Measurements from ENCODE around the gene VAV1. TPM values are rescaled to one million over a fixed set of nuclear protein-coding genes. Genes with fewer than 3 reads are reported as not detected.

VAV1 gene
- total RNA-seq, 1 experiment from 2014 or later: 0.83 TPM

GRCh38 chr19:6752256-6753177, 20.0 kb upstream of the VAV1 start (continued):
- TF ChIP-seq FOXP4 (CRISPR knock-in tag; IDR thresholded peaks at IDR 0.05) (peak; percentile 7; the same call in 1 of the 2 replicates), ZNF532 (CRISPR knock-in tag; IDR thresholded peaks at IDR 0.05; ENCODE audit: borderline replicate concordance) (no peak), USF1 (CRISPR knock-in tag; IDR thresholded peaks at IDR 0.05) (peak; percentile 78; the same call in 1 of the 2 replicates)

- Mint-ChIP-seq H3K4me1 (peaks cover 5% of the 10 kb centered on the region; the same call in 1 of the 2 replicates), H3K36me3 (peaks cover 34% of the 10 kb centered on the region), H3K4me3 (peak overlapping the region; percentile 80), H3K9me3 (no peaks in the 10 kb centered on the region), H3K27me3 (ENCODE audit: low read depth) (no peaks in the 10 kb centered on the region), H3K27ac (peak overlapping the region; percentile 98)
- DNase-seq (ENCODE audit: low spot score) (peak; percentile 99), ATAC-seq (peak; percentile 93)
- CTCF ChIA-PET: interaction anchor here (0.6 to 3.4 kb wide), 12 partner anchors 10 to 237 kb away, joined by 3 to 31 read pairs (median 5); partner anchors contain the start of genes GPR108, SH2D3A, TNFSF9 and VAV1
- POLR2A ChIA-PET: interaction anchor here (1.7 to 3.3 kb wide), 5 partner anchors 10 to 277 kb away, joined by 6 to 40 read pairs (median 8); partner anchors contain the start of genes GPR108, SH2D3A and TRIP10
- TF ChIP-seq E2F1 (CRISPR knock-in tag; IDR thresholded peaks at IDR 0.05) (0 out of 2 replicates have a peak, but pooled peaks have one; percentile 45), SP1 (CRISPR knock-in tag; conservative IDR thresholded peaks at IDR 0.05) (peak; percentile 82), E2F4 (CRISPR knock-in tag; IDR thresholded peaks at IDR 0.05; ENCODE audit: borderline replicate concordance, low read depth) (no peak), ARID4B (CRISPR knock-in tag; IDR thresholded peaks at IDR 0.05; ENCODE audit: borderline replicate concordance) (0 out of 2 replicates have a peak, but pooled peaks have one; percentile 49), FOXP4 (CRISPR knock-in tag; IDR thresholded peaks at IDR 0.05) (peak; percentile 50; the same call in 1 of the 2 replicates), GTF2I (CRISPR knock-in tag; conservative IDR thresholded peaks at IDR 0.05) (no peak), USF2 (CRISPR knock-in tag; IDR thresholded peaks at IDR 0.05) (peak; percentile 90), FOXP1 (CRISPR knock-in tag; IDR thresholded peaks at IDR 0.05; ENCODE audit: borderline replicate concordance) (no peak; the same call in 1 of the 2 replicates), TCF7 (CRISPR knock-in tag; IDR thresholded peaks at IDR 0.05; ENCODE audit: low read depth) (no peak), MAX (CRISPR knock-in tag; IDR thresholded peaks at IDR 0.05) (peak; percentile 98)
Observed at GRCh38 chr19:6753178-6754031, 19.1 kb upstream of the VAV1 start.
